GM19438 (cell line): ENCODE data around the gene VILL.
"Not testable (repeated sequence)": the region's sequence is repeated elsewhere in the genome, so short reads cannot be mapped to it uniquely, and the experiment has no call there.

ENCODE experiments used
- ATAC-seq: cut with Tn5 transposase; IDR thresholded peaks from one replicate; pipeline ENCODE4 v1.9.1; 2021; ENCODE audit warnings: low read depth; ENCODE audit not compliant: unreplicated experiment

The VILL gene

GRCh38 chr3:37963016-37963415, 27.6 kb upstream of the VILL start:
- no peak for ATAC-seq

GRCh38 chr3:37963635-37964034, 27.0 kb upstream of the VILL start:
- no peak for ATAC-seq

GRCh38 chr3:37964146-37964545, 26.4 kb upstream of the VILL start:
- no peak for ATAC-seq

- no peak for ATAC-seq
Measured at GRCh38 chr3:37964716-37965115, 25.9 kb upstream of the VILL start.

- no peak for ATAC-seq
Measured at GRCh38 chr3:37967260-37967881, 23.2 kb upstream of the VILL start.

GRCh38 chr3:37968199-37968598, 22.4 kb upstream of the VILL start:
- ATAC-seq = no peak

GRCh38 chr3:37968813-37969595, 21.6 kb upstream of the VILL start:
- no peak for ATAC-seq

- ATAC-seq = no peak
Measured at GRCh38 chr3:37969596-37970100, 20.9 kb upstream of the VILL start.

- no peak for ATAC-seq
Measured at GRCh38 chr3:37970802-37971201, 19.8 kb upstream of the VILL start.

- no peak for ATAC-seq
Measured at GRCh38 chr3:37971467-37971866, 19.1 kb upstream of the VILL start.

GRCh38 chr3:37972056-37972455, 18.5 kb upstream of the VILL start:
- not testable (repeated sequence) for ATAC-seq

- ATAC-seq = no peak
Measured at GRCh38 chr3:37973246-37974054, 17.1 kb upstream of the VILL start.

- ATAC-seq = peak; percentile 60
Measured at GRCh38 chr3:37974121-37975083, 16.2 kb upstream of the VILL start.

- ATAC-seq = no peak
Measured at GRCh38 chr3:37979541-37980461, 10.8 kb upstream of the VILL start.

- no peak for ATAC-seq
Measured at GRCh38 chr3:37980462-37981347, 9.9 kb upstream of the VILL start.

GRCh38 chr3:37981348-37981664, 9.3 kb upstream of the VILL start:
- ATAC-seq = no peak

- no peak for ATAC-seq
Measured at GRCh38 chr3:37982331-37982730, 8.3 kb upstream of the VILL start.

GRCh38 chr3:37984051-37984450, 6.5 kb upstream of the VILL start:
- no peak for ATAC-seq
